ENCODE data around the gene TMEM179. TPM values are rescaled to one million over a fixed set of nuclear protein-coding genes. Genes with fewer than 3 reads are reported as not detected.
A peak's percentile ranks its signal among the peaks of the same experiment; 100 is the strongest.

TMEM179 gene
- total RNA-seq, 2 experiments from 2014 or later: 0.17 to 0.21 TPM

DNA sequence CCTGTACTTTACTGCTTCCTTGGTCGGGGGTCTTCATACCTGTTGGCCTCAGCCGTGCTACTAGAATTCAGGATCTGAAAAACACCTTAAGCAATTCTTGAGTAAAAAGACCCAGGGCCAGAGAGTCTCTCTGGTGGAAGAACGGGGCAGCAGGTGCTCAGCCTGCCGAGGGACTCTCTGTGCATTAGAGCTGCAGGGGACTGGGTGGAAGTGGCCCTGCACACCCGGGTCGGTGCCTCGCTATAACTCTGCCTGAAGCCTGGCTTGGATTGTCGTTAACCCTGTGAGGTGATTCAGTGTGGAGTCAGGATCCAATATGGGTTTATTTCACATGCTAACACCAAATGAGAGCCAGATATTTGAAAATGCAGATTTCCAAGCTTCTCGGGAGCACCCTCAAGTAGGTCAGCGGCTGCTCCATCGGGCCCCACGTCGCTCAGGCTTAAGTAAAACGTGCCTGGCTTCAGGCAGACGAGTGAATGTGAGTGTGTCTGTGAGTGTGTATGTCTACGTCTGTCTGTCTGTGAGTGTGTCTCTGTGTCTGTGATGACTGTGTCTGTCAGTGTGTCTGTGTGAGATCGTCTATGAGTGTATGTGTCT, 60.1 kb downstream of the TMEM179 start:
- Mint-ChIP-seq H3K36me3 (ENCODE audit: low read depth) (no peaks in the 10 kb centered on the region), H3K9me3 (no peaks in the 10 kb centered on the region), H3K27ac (no peak overlapping the region), H3K4me1 (ENCODE audit: low read depth) (no peaks in the 10 kb centered on the region), H3K4me3 (no peak overlapping the region), H3K27me3 (ENCODE audit: low read depth) (peaks cover 6% of the 10 kb centered on the region)
- peak; percentile 1 for DNase-seq
- intact Hi-C loops (cut with micrococcal nuclease): loop anchor here (5.0 kb wide), 1 partner anchor 532 kb away; no protein-coding TSS in a partner anchor
- CTCF ChIA-PET: no interaction called here

GRCh38 chr14:104542871-104543830, 61.4 kb downstream of the TMEM179 start:
- CTCF ChIA-PET: no interaction called here
- peaks cover 6% of the 10 kb centered on the region for H3K27me3 Mint-ChIP-seq (ENCODE audit: low read depth)
- no peak overlapping the region for H3K4me3 Mint-ChIP-seq
- peak; percentile 2 for DNase-seq
- H3K27ac Mint-ChIP-seq: no peak overlapping the region
- H3K36me3 Mint-ChIP-seq (ENCODE audit: low read depth): no peaks in the 10 kb centered on the region
- intact Hi-C loops (cut with micrococcal nuclease): loop anchor here (5.0 kb wide), 1 partner anchor 531 kb away; no protein-coding TSS in a partner anchor
- no peaks in the 10 kb centered on the region for H3K9me3 Mint-ChIP-seq
- H3K4me1 Mint-ChIP-seq (ENCODE audit: low read depth): no peaks in the 10 kb centered on the region

DNA sequence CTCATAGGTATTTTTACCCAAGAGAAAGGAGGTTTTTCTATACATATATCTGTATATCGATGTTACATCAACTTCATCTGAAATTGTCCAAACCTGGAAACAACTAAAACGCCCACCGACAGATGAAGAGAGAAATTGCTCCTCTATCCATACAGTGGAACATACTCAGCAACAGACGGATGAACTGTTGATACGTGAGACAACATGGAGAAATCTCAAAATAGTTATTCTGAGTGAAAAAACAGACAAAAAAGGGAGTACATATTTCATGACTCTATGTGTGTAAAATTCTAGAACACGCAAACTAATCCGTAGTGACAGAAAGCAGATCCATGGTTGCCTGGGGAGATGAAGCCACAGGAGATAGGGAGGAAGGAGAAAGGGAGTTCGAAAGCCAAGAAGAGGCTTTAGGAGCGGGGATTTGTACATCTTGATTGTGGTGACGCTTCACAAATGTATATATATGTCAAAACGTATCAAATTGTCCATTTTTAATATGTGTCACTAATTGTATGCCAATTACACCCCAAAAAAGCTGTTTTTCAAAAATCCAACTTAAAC, 62.6 kb downstream of the TMEM179 start:
- Mint-ChIP-seq H3K36me3 (ENCODE audit: low read depth) (no peaks in the 10 kb centered on the region), H3K4me1 (ENCODE audit: low read depth) (peaks cover 2% of the 10 kb centered on the region), H3K27me3 (ENCODE audit: low read depth) (peaks cover 3% of the 10 kb centered on the region), H3K4me3 (no peak overlapping the region), H3K9me3 (no peaks in the 10 kb centered on the region), H3K27ac (no peak overlapping the region)
- no peak for DNase-seq
- intact Hi-C loops (cut with micrococcal nuclease): loop anchor here (5.0 kb wide), 1 partner anchor 530 kb away; no protein-coding TSS in a partner anchor
- CTCF ChIA-PET: no interaction called here

Other genes starting within 250 kb of the TMEM179 start
- not detected for gene C14orf180, start 25.0 kb downstream of the TMEM179 start, total RNA-seq
- gene INF2, start 84.8 kb upstream of the TMEM179 start, total RNA-seq: 10 to 100 TPM; 50.7 to 50.9 TPM
- gene ADSS1, start 119.5 kb upstream of the TMEM179 start, total RNA-seq: 1 to 10 TPM; 5.1 to 5.5 TPM
- 10 to 100 TPM; 86.1 to 92.7 TPM for gene SIVA1, start 148.4 kb upstream of the TMEM179 start, total RNA-seq
- gene AKT1, start 191.0 kb upstream of the TMEM179 start, total RNA-seq: 100 to 1,000 TPM; 114 to 115 TPM
- gene ZBTB42, start 196.3 kb upstream of the TMEM179 start, total RNA-seq: 1 to 10 TPM; 1.3 to 1.6 TPM

Data from activated naive CD4-positive, alpha-beta T cell treated with anti-CD3 and anti-CD28 coated beads for 36 hours (primary cell).